ENCODE results near the gene HVCN1.
"Not testable (repeated sequence)": the region's sequence is repeated elsewhere in the genome, so short reads cannot be mapped to it uniquely, and the experiment has no call there.

Gene HVCN1

GRCh38 chr12:110661337-110661972 lies 27.5 kb downstream of the HVCN1 start:
- DNase-seq (ENCODE audit: low read depth), result peak; percentile 55

- DNase-seq (ENCODE audit: low read depth), result no peak
Measured at GRCh38 chr12:110658878-110659277, 30.0 kb downstream of the HVCN1 start.

- no peak for DNase-seq (ENCODE audit: low read depth)
Measured at GRCh38 chr12:110658242-110658641, 30.7 kb downstream of the HVCN1 start.

- no peak for DNase-seq (ENCODE audit: low read depth)
Measured at GRCh38 chr12:110657747-110658146, 31.2 kb downstream of the HVCN1 start.

- DNase-seq (ENCODE audit: low read depth), result no peak
Measured at GRCh38 chr12:110656071-110656655, 32.8 kb downstream of the HVCN1 start.

GRCh38 chr12:110654238-110654637 lies 34.7 kb downstream of the HVCN1 start:
- DNase-seq (ENCODE audit: low read depth), result not testable (repeated sequence)

GRCh38 chr12:110649341-110649847 lies 39.5 kb downstream of the HVCN1 start:
- DNase-seq (ENCODE audit: low read depth), result no peak

GRCh38 chr12:110647631-110648040 lies 41.3 kb downstream of the HVCN1 start:
- no peak for DNase-seq (ENCODE audit: low read depth)

- DNase-seq (ENCODE audit: low read depth), result no peak
Measured at GRCh38 chr12:110641521-110641920, 47.4 kb downstream of the HVCN1 start.

GRCh38 chr12:110640275-110641025 lies 48.5 kb downstream of the HVCN1 start:
- no peak for DNase-seq (ENCODE audit: low read depth)

- no peak for DNase-seq (ENCODE audit: low read depth)
Measured at GRCh38 chr12:110639336-110640141, 49.4 kb downstream of the HVCN1 start.

- no peak for DNase-seq (ENCODE audit: low read depth)
Measured at GRCh38 chr12:110638796-110639195, 50.1 kb downstream of the HVCN1 start.

GRCh38 chr12:110637869-110638441 lies 51.0 kb downstream of the HVCN1 start:
- no peak for DNase-seq (ENCODE audit: low read depth)

- DNase-seq (ENCODE audit: low read depth), result no peak
Measured at GRCh38 chr12:110636516-110636915, 52.4 kb downstream of the HVCN1 start.

GRCh38 chr12:110635055-110635454 lies 53.9 kb downstream of the HVCN1 start:
- DNase-seq (ENCODE audit: low read depth), result no peak

GRCh38 chr12:110627500-110628195 lies 61.3 kb downstream of the HVCN1 start:
- DNase-seq (ENCODE audit: low read depth), result no peak

- DNase-seq (ENCODE audit: low read depth), result no peak
Measured at GRCh38 chr12:110622582-110622981, 66.3 kb downstream of the HVCN1 start.

GRCh38 chr12:110619534-110619953 lies 69.4 kb downstream of the HVCN1 start:
- DNase-seq (ENCODE audit: low read depth), result peak; percentile 14

GRCh38 chr12:110616471-110617115 lies 72.3 kb downstream of the HVCN1 start:
- DNase-seq (ENCODE audit: low read depth), result no peak

GRCh38 chr12:110615171-110615570 lies 73.7 kb downstream of the HVCN1 start:
- no peak for DNase-seq (ENCODE audit: low read depth)
